Neural cell (in vitro differentiated cells): ENCODE results near the gene FANCC. TPM values are rescaled to one million over a fixed set of nuclear protein-coding genes. Genes with fewer than 3 reads are reported as not detected.

Experiments used
- H2AFZ ChIP-seq: fragments of 200-600, 300-800 bp; sonication (generic), shearing (Covaris generic); 2 replicates; pipeline ENCODE4 v1.6.0; 2014; ENCODE audit warnings: low read depth, mild to moderate bottlenecking, antibody characterized with exemption, low read length, moderate library complexity
- H3F3A ChIP-seq: fragments of 200-600 bp; shearing (Covaris generic); 2 replicates; pipeline ENCODE4 v1.6.1; 2016; ENCODE audit warnings: mild to moderate bottlenecking, moderate library complexity, mixed read lengths, antibody characterized with exemption, low read length; ENCODE audit not compliant: insufficient read depth, poor library complexity, severe bottlenecking
- H3K27ac ChIP-seq: fragments of 200-600, 300-800 bp; sonication (generic), shearing (Covaris generic); 2 replicates; pipeline ENCODE4 v1.5.1; 2014; ENCODE audit warnings: mild to moderate bottlenecking, low read length, moderate library complexity
- H3K27me3 ChIP-seq: fragments of 300-800, 200-600 bp; sonication (generic), shearing (Covaris generic); 2 replicates; pipeline ENCODE4 v1.6.0; 2014; ENCODE audit warnings: mild to moderate bottlenecking, low read depth, low read length, moderate library complexity; ENCODE audit not compliant: insufficient read depth
- H3K36me3 ChIP-seq: fragments of 300-800, 200-600 bp; sonication (generic), shearing (Covaris generic); 2 replicates; pipeline ENCODE4 v1.5.1; 2014; ENCODE audit warnings: mild to moderate bottlenecking, antibody characterized with exemption, low read length, moderate library complexity; ENCODE audit not compliant: insufficient read depth
- H3K4me2 ChIP-seq: fragments of 300-800, 200-600 bp; sonication (generic), shearing (Covaris generic); 2 replicates; pipeline ENCODE4 v1.6.0; 2014; ENCODE audit warnings: mild to moderate bottlenecking, low read length
- H3K4me3 ChIP-seq: fragments of 300-800, 200-600 bp; sonication (generic), shearing (Covaris generic); 2 replicates; pipeline ENCODE4 v1.5.1; 2014; ENCODE audit warnings: mild to moderate bottlenecking, low read length, moderate library complexity
- H3K79me2 ChIP-seq: fragments of 200-600 bp; shearing (Covaris generic); replicated peaks from 2 replicates; pipeline ENCODE4 v1.6.0; 2014; ENCODE audit warnings: mild to moderate bottlenecking, low read length, moderate library complexity; ENCODE audit not compliant: insufficient read depth
- H3K9ac ChIP-seq: fragments of 300-800, 200-600 bp; sonication (generic), shearing (Covaris generic); 2 replicates; pipeline ENCODE4 v1.6.1; 2016; ENCODE audit warnings: mild to moderate bottlenecking, low read length, mixed read lengths
- H3K9me2 ChIP-seq: fragments of 200-600 bp; shearing (Covaris generic); 2 replicates; pipeline ENCODE4 v1.6.1; 2016; ENCODE audit warnings: mild to moderate bottlenecking, low read length, mixed read lengths; ENCODE audit not compliant: insufficient read depth
- H3K9me3 ChIP-seq: fragments of 200-600, 300-800 bp; sonication (generic), shearing (Covaris generic); 2 replicates; pipeline ENCODE4 v1.6.1; 2016; ENCODE audit warnings: mild to moderate bottlenecking, mixed run types, low read length, moderate library complexity, mixed read lengths
- H4K20me1 ChIP-seq: fragments of 200-600 bp; shearing (Covaris generic); 2 replicates; pipeline ENCODE4 v1.6.1; 2016; ENCODE audit warnings: mild to moderate bottlenecking, mixed run types; ENCODE audit not compliant: insufficient read depth
- EP300 ChIP-seq: fragments of 450-650 bp; conservative IDR thresholded peaks from 2 replicates; pipeline ENCODE4 v1.6.1; 2014; ENCODE audit warnings: antibody characterized with exemption, mild to moderate bottlenecking, moderate library complexity; ENCODE audit not compliant: poor library complexity, severe bottlenecking
- EZH2 ChIP-seq: fragments of 200-600, 300-800 bp; shearing (Covaris generic), sonication (generic); IDR thresholded peaks from 2 replicates; pipeline ENCODE4 v1.6.1; 2014; ENCODE audit warnings: antibody characterized with exemption, low read length, borderline replicate concordance, mild to moderate bottlenecking; ENCODE audit not compliant: insufficient read depth, poor library complexity, severe bottlenecking
- MXI1 ChIP-seq: fragments of 450-650 bp; conservative IDR thresholded peaks from 2 replicates; pipeline ENCODE4 v1.6.1; 2014; ENCODE audit warnings: antibody characterized with exemption, mild to moderate bottlenecking; ENCODE audit not compliant: poor library complexity, severe bottlenecking
- POLR2AphosphoS5 ChIP-seq: IDR thresholded peaks from 2 replicates; pipeline ENCODE4 v1.6.1; 2012
- RAD21 ChIP-seq: fragments of 450-650 bp; conservative IDR thresholded peaks from 2 replicates; pipeline ENCODE4 v1.6.1; 2014; ENCODE audit warnings: antibody characterized with exemption, mild to moderate bottlenecking, moderate library complexity
- SMC3 ChIP-seq: fragments of 450-650 bp; conservative IDR thresholded peaks from 2 replicates; pipeline ENCODE4 v1.6.1; 2014; ENCODE audit warnings: antibody characterized with exemption, mild to moderate bottlenecking, moderate library complexity; ENCODE audit not compliant: poor library complexity
- TAF1 ChIP-seq: IDR thresholded peaks from 2 replicates; pipeline ENCODE4 v1.6.1; 2012; ENCODE audit warnings: low read depth
- polyA plus RNA-seq: library from polyadenylated mRNA; depleted of rRNA; stranded (reverse); fragments of >200 nt; gene quantifications from 2 replicates; pipeline ENCODE4 v1.2.3, GENCODE V29; 2014
- TF ChIP-seq, protein P1 (sequence below): fragments of 450-650 bp; IDR thresholded peaks from 2 replicates; pipeline ENCODE4 v1.5.1; 2014; ENCODE audit warnings: antibody characterized with exemption, mild to moderate bottlenecking, moderate library complexity; ENCODE audit not compliant: poor library complexity, severe bottlenecking
- TF ChIP-seq, protein P2 (sequence below): IDR thresholded peaks from 2 replicates; pipeline ENCODE4 v1.6.1; 2012; ENCODE audit warnings: borderline replicate concordance

The FANCC gene
- polyA plus RNA-seq, 1 donor from 2014 or later, result 9.7 TPM

DNA sequence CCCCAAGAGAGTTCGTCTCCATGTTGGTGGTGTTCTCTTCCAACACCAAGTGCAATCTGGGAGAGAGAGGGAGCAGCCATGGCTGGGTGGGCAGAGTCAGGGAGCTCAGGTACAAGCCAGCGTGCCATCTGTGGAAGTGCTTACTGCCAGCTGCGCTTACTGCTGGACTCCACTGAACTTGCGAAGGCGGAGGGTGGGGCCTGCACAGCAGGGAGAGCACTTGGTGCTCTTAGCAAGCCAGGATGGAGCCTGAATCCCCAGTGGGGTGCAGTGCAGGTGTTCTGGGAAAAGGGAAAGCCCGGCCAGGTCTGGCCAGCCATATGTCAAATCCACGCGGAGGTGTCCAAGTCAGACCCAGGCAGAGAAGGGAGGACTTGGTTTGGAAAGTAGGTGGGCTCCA, 142.0 kb downstream of the FANCC start:
- no peak overlapping the region for H3K4me2 ChIP-seq
- H2AFZ ChIP-seq, result no peak overlapping the region
- H3K4me3 ChIP-seq, result no peak overlapping the region
- H3K27me3 ChIP-seq, result no peaks in the 10 kb centered on the region
- TF ChIP-seq EZH2 (no peak), RAD21 (no peak), MXI1 (no peak), POLR2AphosphoS5 (no peak), TAF1 (no peak), SMC3 (no peak), EP300 (no peak)
- TF ChIP-seq, protein P1, sequence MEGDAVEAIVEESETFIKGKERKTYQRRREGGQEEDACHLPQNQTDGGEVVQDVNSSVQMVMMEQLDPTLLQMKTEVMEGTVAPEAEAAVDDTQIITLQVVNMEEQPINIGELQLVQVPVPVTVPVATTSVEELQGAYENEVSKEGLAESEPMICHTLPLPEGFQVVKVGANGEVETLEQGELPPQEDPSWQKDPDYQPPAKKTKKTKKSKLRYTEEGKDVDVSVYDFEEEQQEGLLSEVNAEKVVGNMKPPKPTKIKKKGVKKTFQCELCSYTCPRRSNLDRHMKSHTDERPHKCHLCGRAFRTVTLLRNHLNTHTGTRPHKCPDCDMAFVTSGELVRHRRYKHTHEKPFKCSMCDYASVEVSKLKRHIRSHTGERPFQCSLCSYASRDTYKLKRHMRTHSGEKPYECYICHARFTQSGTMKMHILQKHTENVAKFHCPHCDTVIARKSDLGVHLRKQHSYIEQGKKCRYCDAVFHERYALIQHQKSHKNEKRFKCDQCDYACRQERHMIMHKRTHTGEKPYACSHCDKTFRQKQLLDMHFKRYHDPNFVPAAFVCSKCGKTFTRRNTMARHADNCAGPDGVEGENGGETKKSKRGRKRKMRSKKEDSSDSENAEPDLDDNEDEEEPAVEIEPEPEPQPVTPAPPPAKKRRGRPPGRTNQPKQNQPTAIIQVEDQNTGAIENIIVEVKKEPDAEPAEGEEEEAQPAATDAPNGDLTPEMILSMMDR, result no peak
- TF ChIP-seq, protein P2, sequence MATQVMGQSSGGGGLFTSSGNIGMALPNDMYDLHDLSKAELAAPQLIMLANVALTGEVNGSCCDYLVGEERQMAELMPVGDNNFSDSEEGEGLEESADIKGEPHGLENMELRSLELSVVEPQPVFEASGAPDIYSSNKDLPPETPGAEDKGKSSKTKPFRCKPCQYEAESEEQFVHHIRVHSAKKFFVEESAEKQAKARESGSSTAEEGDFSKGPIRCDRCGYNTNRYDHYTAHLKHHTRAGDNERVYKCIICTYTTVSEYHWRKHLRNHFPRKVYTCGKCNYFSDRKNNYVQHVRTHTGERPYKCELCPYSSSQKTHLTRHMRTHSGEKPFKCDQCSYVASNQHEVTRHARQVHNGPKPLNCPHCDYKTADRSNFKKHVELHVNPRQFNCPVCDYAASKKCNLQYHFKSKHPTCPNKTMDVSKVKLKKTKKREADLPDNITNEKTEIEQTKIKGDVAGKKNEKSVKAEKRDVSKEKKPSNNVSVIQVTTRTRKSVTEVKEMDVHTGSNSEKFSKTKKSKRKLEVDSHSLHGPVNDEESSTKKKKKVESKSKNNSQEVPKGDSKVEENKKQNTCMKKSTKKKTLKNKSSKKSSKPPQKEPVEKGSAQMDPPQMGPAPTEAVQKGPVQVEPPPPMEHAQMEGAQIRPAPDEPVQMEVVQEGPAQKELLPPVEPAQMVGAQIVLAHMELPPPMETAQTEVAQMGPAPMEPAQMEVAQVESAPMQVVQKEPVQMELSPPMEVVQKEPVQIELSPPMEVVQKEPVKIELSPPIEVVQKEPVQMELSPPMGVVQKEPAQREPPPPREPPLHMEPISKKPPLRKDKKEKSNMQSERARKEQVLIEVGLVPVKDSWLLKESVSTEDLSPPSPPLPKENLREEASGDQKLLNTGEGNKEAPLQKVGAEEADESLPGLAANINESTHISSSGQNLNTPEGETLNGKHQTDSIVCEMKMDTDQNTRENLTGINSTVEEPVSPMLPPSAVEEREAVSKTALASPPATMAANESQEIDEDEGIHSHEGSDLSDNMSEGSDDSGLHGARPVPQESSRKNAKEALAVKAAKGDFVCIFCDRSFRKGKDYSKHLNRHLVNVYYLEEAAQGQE, result no peak
- H4K20me1 ChIP-seq, result no peaks in the 10 kb centered on the region
- no peak overlapping the region for H3K9ac ChIP-seq
- no peak overlapping the region for H3K27ac ChIP-seq
- H3F3A ChIP-seq, result no peaks in the 10 kb centered on the region
- H3K9me2 ChIP-seq, result no peaks in the 10 kb centered on the region
- H3K9me3 ChIP-seq, result no peaks in the 10 kb centered on the region
- no peaks in the 10 kb centered on the region for H3K79me2 ChIP-seq
- no peaks in the 10 kb centered on the region for H3K36me3 ChIP-seq

DNA sequence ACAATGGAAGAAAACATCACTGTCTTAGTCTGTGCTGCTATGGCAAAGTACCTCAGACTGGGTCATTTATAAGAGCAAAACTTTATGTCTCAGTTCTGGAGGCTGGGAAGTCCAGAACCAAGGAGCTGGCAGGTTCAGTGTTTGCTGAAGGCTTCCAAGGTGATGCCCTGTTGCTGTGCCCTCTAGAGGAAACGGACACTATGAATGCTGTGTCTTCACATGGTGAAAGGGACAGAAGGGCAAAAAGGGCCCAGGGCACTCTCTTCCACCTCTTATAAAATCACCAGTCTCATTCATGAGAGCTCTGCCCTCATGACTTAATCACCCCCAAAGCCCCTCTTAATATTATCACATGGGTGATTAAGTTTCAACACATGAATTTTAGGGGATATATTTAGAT, 143.5 kb downstream of the FANCC start:
- Histone ChIP-seq H3K9ac (no peak overlapping the region), H3K27ac (no peak overlapping the region), H3K4me3 (no peak overlapping the region), H3F3A (no peaks in the 10 kb centered on the region), H3K9me3 (no peaks in the 10 kb centered on the region), H3K36me3 (no peaks in the 10 kb centered on the region), H4K20me1 (no peaks in the 10 kb centered on the region), H3K27me3 (no peaks in the 10 kb centered on the region), H2AFZ (no peak overlapping the region), H3K4me2 (no peak overlapping the region), H3K9me2 (no peaks in the 10 kb centered on the region), H3K79me2 (no peaks in the 10 kb centered on the region)
- TF ChIP-seq, protein P2, result no peak
- TF ChIP-seq EZH2 (no peak), TAF1 (no peak), MXI1 (no peak), EP300 (no peak), RAD21 (no peak), SMC3 (no peak), POLR2AphosphoS5 (no peak)
- TF ChIP-seq, protein P1, result no peak
